ENCODE data around the gene CUL3.
A peak's percentile ranks its signal among the peaks of the same experiment; 100 is the strongest.
"Not testable (repeated sequence)": the region's sequence is repeated elsewhere in the genome, so short reads cannot be mapped to it uniquely, and the experiment has no call there.

Gene CUL3

GRCh38 chr2:224485081-224486014, 99.8 kb downstream of the CUL3 start:
- DNase-seq (ENCODE audit: low spot score), result not testable (repeated sequence)

GRCh38 chr2:224479826-224480225, 105.3 kb downstream of the CUL3 start:
- DNase-seq (ENCODE audit: low spot score), result no peak

- DNase-seq (ENCODE audit: low spot score), result no peak
These were observed 112.3 kb downstream of the CUL3 start for GRCh38 chr2:224472827-224473226.

- DNase-seq (ENCODE audit: low spot score), result no peak
These were observed 113.0 kb downstream of the CUL3 start for GRCh38 chr2:224472137-224472536.

- no peak for DNase-seq (ENCODE audit: low spot score)
These were observed 115.7 kb downstream of the CUL3 start for GRCh38 chr2:224469374-224469964.

GRCh38 chr2:224466304-224466895, 118.8 kb downstream of the CUL3 start:
- DNase-seq (ENCODE audit: low spot score), result peak; percentile 10

GRCh38 chr2:224461391-224461790, 123.8 kb downstream of the CUL3 start:
- DNase-seq (ENCODE audit: low spot score), result no peak

- no peak for DNase-seq (ENCODE audit: low spot score)
These were observed 127.6 kb downstream of the CUL3 start for GRCh38 chr2:224457408-224458096.

- DNase-seq (ENCODE audit: low spot score), result no peak
These were observed 131.3 kb downstream of the CUL3 start for GRCh38 chr2:224453892-224454291.

- no peak for DNase-seq (ENCODE audit: low spot score)
These were observed 135.7 kb downstream of the CUL3 start for GRCh38 chr2:224449212-224450147.

- no peak for DNase-seq (ENCODE audit: low spot score)
These were observed 136.9 kb downstream of the CUL3 start for GRCh38 chr2:224448236-224448635.

GRCh38 chr2:224444783-224445182, 140.4 kb downstream of the CUL3 start:
- no peak for DNase-seq (ENCODE audit: low spot score)

GRCh38 chr2:224444021-224444420, 141.1 kb downstream of the CUL3 start:
- no peak for DNase-seq (ENCODE audit: low spot score)

GRCh38 chr2:224442071-224442967, 142.8 kb downstream of the CUL3 start:
- no peak for DNase-seq (ENCODE audit: low spot score)

GRCh38 chr2:224440988-224441387, 144.2 kb downstream of the CUL3 start:
- no peak for DNase-seq (ENCODE audit: low spot score)

GRCh38 chr2:224438726-224439125, 146.4 kb downstream of the CUL3 start:
- no peak for DNase-seq (ENCODE audit: low spot score)

GRCh38 chr2:224436634-224437033, 148.5 kb downstream of the CUL3 start:
- no peak for DNase-seq (ENCODE audit: low spot score)

GRCh38 chr2:224434618-224435017, 150.5 kb downstream of the CUL3 start:
- DNase-seq (ENCODE audit: low spot score), result no peak

- DNase-seq (ENCODE audit: low spot score), result no peak
These were observed 151.7 kb downstream of the CUL3 start for GRCh38 chr2:224433442-224433841.
